HepG2 (cell line): ENCODE results near the gene TM4SF1. TPM values are rescaled to one million over a fixed set of nuclear protein-coding genes. Genes with fewer than 3 reads are reported as not detected.

Experiments
- CENPX ChIP-seq: sonication (generic); formaldehyde crosslinking; IDR thresholded peaks from 2 replicates; pipeline ENCODE4 v1.9.0; 2021; ENCODE audit warnings: mild to moderate bottlenecking, missing genetic modification reagents, moderate library complexity
- CHCHD3 ChIP-seq: sonication (generic); formaldehyde crosslinking; IDR thresholded peaks from 2 replicates; pipeline ENCODE4 v1.8.0; 2022; ENCODE audit warnings: mild to moderate bottlenecking, missing genetic modification reagents, moderate library complexity
- DZIP1 ChIP-seq: sonication (generic); formaldehyde crosslinking; IDR thresholded peaks from 2 replicates; pipeline ENCODE4 v1.5.0; 2020; ENCODE audit warnings: mild to moderate bottlenecking, missing genetic modification reagents
- EP300 ChIP-seq, 3 experiments: sonication (generic) in 1 of 3; formaldehyde crosslinking in 1 of 3; IDR thresholded peaks; 2 replicates each; pipeline versions ENCODE4 v1.5.1 to v1.6.1; 2011 to 2020; ENCODE audit warnings: low read depth in 2 of 3, low read length in 2 of 3, borderline replicate concordance in 1 of 3, improper control_type of control experiment in 1 of 3, mild to moderate bottlenecking in 1 of 3, missing genetic modification reagents in 1 of 3, moderate library complexity in 1 of 3
- FOXK2 ChIP-seq: fragments of 450-650 bp; IDR thresholded peaks from 2 replicates; pipeline ENCODE4 v1.6.1; 2016
- FOXM1 ChIP-seq: sonication (generic); formaldehyde crosslinking; IDR thresholded peaks from 2 replicates; pipeline ENCODE4 v1.5.0; 2020; ENCODE audit warnings: missing genetic modification reagents
- GMEB1 ChIP-seq: sonication (generic); formaldehyde crosslinking; IDR thresholded peaks from 2 replicates; pipeline ENCODE4 v1.5.1; 2020; ENCODE audit warnings: missing genetic modification reagents, mild to moderate bottlenecking, borderline replicate concordance
- MTF1 ChIP-seq: sonication (generic); formaldehyde crosslinking; IDR thresholded peaks from 2 replicates; pipeline ENCODE4 v1.5.0; 2020; ENCODE audit warnings: missing genetic modification reagents
- MYNN ChIP-seq: sonication (generic); formaldehyde crosslinking; IDR thresholded peaks from 2 replicates; pipeline ENCODE4 v1.4.0; 2020; ENCODE audit warnings: mild to moderate bottlenecking, low read depth, missing genetic modification reagents
- SOX13 ChIP-seq, 3 experiments: fragments of 450-650 bp in 1 of 3; sonication (generic) in 1 of 3; formaldehyde crosslinking in 1 of 3; IDR thresholded peaks in 2 of 3; conservative IDR thresholded peaks in 1 of 3; 2 replicates each; pipeline versions ENCODE4 v1.5.0 to v1.6.1; 2016 to 2020; ENCODE audit warnings: antibody characterized with exemption in 1 of 3, mild to moderate bottlenecking in 1 of 3, missing compliant biosample characterization in 1 of 3, missing genetic modification reagents in 1 of 3, moderate library complexity in 1 of 3
- SSRP1 ChIP-seq: IDR thresholded peaks from 2 replicates; pipeline ENCODE4 v1.6.1; 2016; ENCODE audit warnings: control low read depth
- TAF15 ChIP-seq: fragments of 200-400 bp; formaldehyde crosslinking; IDR thresholded peaks from one replicate; pipeline ENCODE4 v1.6.1; 2018; ENCODE audit warnings: mild to moderate bottlenecking, low read depth, low read length; ENCODE audit not compliant: poor library complexity, severe bottlenecking
- ZFP36 ChIP-seq: fragments of 150-350 bp; IDR thresholded peaks from 2 replicates; pipeline ENCODE4 v1.6.1; 2018; ENCODE audit warnings: borderline replicate concordance, low read length, low read depth; ENCODE audit not compliant: partially characterized antibody
- ZFP41 ChIP-seq: sonication (generic); formaldehyde crosslinking; IDR thresholded peaks from 2 replicates; pipeline ENCODE4 v1.4.0; 2020; ENCODE audit warnings: mild to moderate bottlenecking, missing genetic modification reagents, borderline replicate concordance
- ZNF205 ChIP-seq: IDR thresholded peaks from 2 replicates; pipeline ENCODE4 v1.6.1; 2018; ENCODE audit warnings: missing biosample characterization, missing genetic modification reagents
- ZNF468 ChIP-seq: sonication (generic); formaldehyde crosslinking; IDR thresholded peaks from 2 replicates; pipeline ENCODE4 v1.8.0; 2022; ENCODE audit warnings: mild to moderate bottlenecking, moderate library complexity, missing genetic modification reagents
- ZNF607 ChIP-seq: sonication (generic); formaldehyde crosslinking; IDR thresholded peaks from 2 replicates; pipeline ENCODE4 v1.5.1; 2020; ENCODE audit warnings: missing genetic modification reagents, mild to moderate bottlenecking, borderline replicate concordance
- ZNF672 ChIP-seq: sonication (generic); formaldehyde crosslinking; IDR thresholded peaks from 2 replicates; pipeline ENCODE4 v1.8.1; 2022; ENCODE audit warnings: missing genetic modification reagents
- polyA plus RNA-seq, 8 experiments: library from polyadenylated mRNA; depleted of rRNA in 3 of 8; stranded (reverse) in 7 of 8; unstranded in 1 of 8; fragments of >200 nt; fragmentation: Illumina TruSeq in 4 of 8; extraction: Trizol in 4 of 8; gene quantifications; 2 replicates each; pipeline versions ENCODE4 v1.2.1 to v1.2.3, GENCODE V29; 2011 to 2016; ENCODE audit warnings: low read depth in 4 of 8, missing spikeins in 1 of 8, mixed read lengths in 1 of 8; ENCODE audit not compliant: insufficient read depth in 1 of 8
- total RNA-seq, 5 experiments: library from RNA; depleted of rRNA; stranded (reverse); fragments of >200 nt; fragmentation: Illumina TruSeq; extraction: Trizol; gene quantifications; 2 replicates each; pipeline ENCODE4 v1.2.3, GENCODE V29; 2016; ENCODE audit warnings: low read depth in 1 of 5
- TF ChIP-seq, protein P1 (sequence below): sonication (generic); formaldehyde crosslinking; IDR thresholded peaks from 2 replicates; pipeline ENCODE4 v1.4.0; 2020; ENCODE audit warnings: missing genetic modification reagents
- TF ChIP-seq, protein P2 (sequence below): IDR thresholded peaks from 2 replicates; pipeline ENCODE4 v1.6.1; 2016; ENCODE audit warnings: mild to moderate bottlenecking
- TF ChIP-seq, protein P3 (sequence below): sonication (generic); formaldehyde crosslinking; IDR thresholded peaks from 2 replicates; pipeline ENCODE4 v1.8.1; 2023; ENCODE audit warnings: missing genetic modification reagents, mild to moderate bottlenecking, borderline replicate concordance

TM4SF1 gene
- total and polyA plus RNA-seq, 2 of the 13 experiments (the other 11 are each of a cell fraction or from before 2014, with no cell fraction given): 431 to 1,359 TPM

- TF ChIP-seq SOX13 (IDR thresholded peaks at IDR 0.05): peak; percentile 66; the same call in 1 of the 2 replicates
- TF ChIP-seq SOX13 (CRISPR knock-in tag; conservative IDR thresholded peaks at IDR 0.05 in 1 of 2, IDR thresholded peaks at IDR 0.05 in 1 of 2): peak in 1 of 2 experiments; percentile 92; a peak in 2 of 4 replicates
- no peak; the same call in 1 of the 2 replicates for TF ChIP-seq GMEB1
- TF ChIP-seq, protein P1, sequence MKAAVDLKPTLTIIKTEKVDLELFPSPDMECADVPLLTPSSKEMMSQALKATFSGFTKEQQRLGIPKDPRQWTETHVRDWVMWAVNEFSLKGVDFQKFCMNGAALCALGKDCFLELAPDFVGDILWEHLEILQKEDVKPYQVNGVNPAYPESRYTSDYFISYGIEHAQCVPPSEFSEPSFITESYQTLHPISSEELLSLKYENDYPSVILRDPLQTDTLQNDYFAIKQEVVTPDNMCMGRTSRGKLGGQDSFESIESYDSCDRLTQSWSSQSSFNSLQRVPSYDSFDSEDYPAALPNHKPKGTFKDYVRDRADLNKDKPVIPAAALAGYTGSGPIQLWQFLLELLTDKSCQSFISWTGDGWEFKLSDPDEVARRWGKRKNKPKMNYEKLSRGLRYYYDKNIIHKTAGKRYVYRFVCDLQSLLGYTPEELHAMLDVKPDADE (CRISPR knock-in tag): no peak
- no peak for TF ChIP-seq ZNF468 (CRISPR knock-in tag)
- no peak for TF ChIP-seq ZFP41 (CRISPR knock-in tag)
- no peak for TF ChIP-seq MTF1
- TF ChIP-seq SSRP1 (CRISPR knock-in tag): no peak
- no peak for TF ChIP-seq MYNN (CRISPR knock-in tag)
- TF ChIP-seq, protein P2, sequence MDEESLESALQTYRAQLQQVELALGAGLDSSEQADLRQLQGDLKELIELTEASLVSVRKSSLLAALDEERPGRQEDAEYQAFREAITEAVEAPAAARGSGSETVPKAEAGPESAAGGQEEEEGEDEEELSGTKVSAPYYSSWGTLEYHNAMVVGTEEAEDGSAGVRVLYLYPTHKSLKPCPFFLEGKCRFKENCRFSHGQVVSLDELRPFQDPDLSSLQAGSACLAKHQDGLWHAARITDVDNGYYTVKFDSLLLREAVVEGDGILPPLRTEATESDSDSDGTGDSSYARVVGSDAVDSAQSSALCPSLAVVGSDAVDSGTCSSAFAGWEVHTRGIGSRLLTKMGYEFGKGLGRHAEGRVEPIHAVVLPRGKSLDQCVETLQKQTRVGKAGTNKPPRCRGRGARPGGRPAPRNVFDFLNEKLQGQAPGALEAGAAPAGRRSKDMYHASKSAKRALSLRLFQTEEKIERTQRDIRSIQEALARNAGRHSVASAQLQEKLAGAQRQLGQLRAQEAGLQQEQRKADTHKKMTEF (CRISPR knock-in tag): peak; percentile 95
- TF ChIP-seq ZNF205 (CRISPR knock-in tag): 0 out of 2 replicates have a peak, but pooled peaks have one; percentile 58
- no peak for TF ChIP-seq CHCHD3
- TF ChIP-seq, protein P3, sequence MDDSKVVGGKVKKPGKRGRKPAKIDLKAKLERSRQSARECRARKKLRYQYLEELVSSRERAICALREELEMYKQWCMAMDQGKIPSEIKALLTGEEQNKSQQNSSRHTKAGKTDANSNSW (CRISPR knock-in tag): no peak
- TF ChIP-seq EP300 (IDR thresholded peaks at IDR 0.05; ENCODE audit: low read depth in 2 of 2, low read length in 2 of 2): peak; percentile 91 to 99
- TF ChIP-seq EP300 (CRISPR knock-in tag; IDR thresholded peaks at IDR 0.05; ENCODE audit: borderline replicate concordance): peak; percentile 93
- TF ChIP-seq ZNF607: no peak
- no peak for TF ChIP-seq TAF15
- no peak for TF ChIP-seq CENPX (CRISPR knock-in tag)
- no peak for TF ChIP-seq ZNF672 (CRISPR knock-in tag)
- peak; percentile 76 for TF ChIP-seq FOXK2
- TF ChIP-seq DZIP1 (CRISPR knock-in tag): no peak
- no peak for TF ChIP-seq FOXM1
- no peak for TF ChIP-seq ZFP36
Observed at GRCh38 chr3:149401212-149401925, 23.9 kb upstream of the TM4SF1 start (continued).
